HepG2 (cell line): ENCODE data around the gene LCN1. TPM values are rescaled to one million over a fixed set of nuclear protein-coding genes. Genes with fewer than 3 reads are reported as not detected.

Experiments used
- ATAC-seq: fragments of 200-7000 bp; cut with Tn5 transposase; 3 replicates; pipeline ENCODE4 v1.9.1; 2020; ENCODE audit warnings: mild to moderate bottlenecking, moderate library complexity
- BruUV-seq: library from RNA; stranded (reverse); fragments of 400-500 nt; replicated peaks from 2 replicates; lab custom pipeline; 2021; lab: Mats Ljungman, UMichigan
- CTCF ChIA-PET: fragments of 300-600 bp; formaldehyde crosslinking; extraction: SDS; loops from one replicate; lab custom pipeline; 2021; ENCODE audit warnings: low total read pairs, inconsistent platforms, low intra/inter-chr PET ratio; lab: Yijun Ruan, JAX
- POLR2A ChIA-PET: fragments of 350-600 bp; sonication (Branson Sonifier 250); formaldehyde crosslinking; loops from one replicate; lab custom pipeline; 2020; ENCODE audit warnings: antibody characterized with exemption, inconsistent platforms; lab: Yijun Ruan, JAX
- DNase-seq: peaks from one replicate; pipeline ENCODE4 v3.0.0-alpha.2; 2015; ENCODE audit warnings: low spot score
- FAIRE-seq: peaks from 3 replicates; lab custom pipeline; 2011; peaks lifted over from hg19 to GRCh38; lab: Jason Lieb, UNC
- H2AFZ ChIP-seq: one replicate; pipeline ENCODE4 v1.6.1; 2011; ENCODE audit warnings: low read length, inconsistent platforms
- H3K27ac ChIP-seq: fragments of 300-600 bp; 3 replicates; pipeline ENCODE4 v1.8.0; 2011; ENCODE audit warnings: mixed run types, mild to moderate bottlenecking, mixed read lengths, low read length, inconsistent platforms; ENCODE audit not compliant: insufficient read depth; ENCODE audit errors: extremely low read length
- H3K27me3 ChIP-seq, 2 experiments: fragments of 200-600 bp in 1 of 2; 2 replicates in 1 of 2; 3 replicates in 1 of 2; pipeline versions ENCODE4 v1.6.0 to v1.8.0; 2011; ENCODE audit warnings: low read length in 2 of 2, mild to moderate bottlenecking in 2 of 2, moderate library complexity in 2 of 2, inconsistent platforms in 1 of 2; ENCODE audit not compliant: insufficient read depth in 2 of 2, control insufficient read depth in 1 of 2
- H3K36me3 ChIP-seq, 2 experiments: fragments of 200-600 bp in 1 of 2; replicated peaks in 1 of 2; 2 replicates in 1 of 2; 3 replicates in 1 of 2; pipeline versions ENCODE4 v1.5.1 to v1.8.0; 2011; ENCODE audit warnings: low read length in 2 of 2, inconsistent platforms in 1 of 2; ENCODE audit not compliant: insufficient read depth in 2 of 2, control insufficient read depth in 1 of 2
- H3K4me1 ChIP-seq: 2 replicates; pipeline ENCODE4 v1.5.1; 2012; ENCODE audit warnings: low read length, inconsistent platforms; ENCODE audit not compliant: insufficient read depth
- H3K4me2 ChIP-seq: 2 replicates; pipeline ENCODE4 v1.6.0; 2011; ENCODE audit warnings: low read depth, low read length, inconsistent platforms
- H3K4me3 ChIP-seq, 3 experiments: fragments of 200-600 bp in 1 of 3; sonication (generic), shearing (Covaris generic) in 1 of 3; replicated peaks in 1 of 3; 2 replicates each; pipeline ENCODE4 v1.5.1; 2011 to 2016; ENCODE audit warnings: low read length in 3 of 3, inconsistent platforms in 2 of 3, low read depth in 2 of 3, mild to moderate bottlenecking in 2 of 3, control low read depth in 1 of 3, mixed read lengths in 1 of 3; ENCODE audit not compliant: insufficient read depth in 1 of 3
- H3K79me2 ChIP-seq: one replicate; pipeline ENCODE4 v1.6.1; 2011; ENCODE audit warnings: low read length, inconsistent platforms; ENCODE audit not compliant: insufficient read depth
- H3K9ac ChIP-seq: 2 replicates; pipeline ENCODE4 v1.6.0; 2011; ENCODE audit warnings: mild to moderate bottlenecking, low read depth, low read length, inconsistent platforms; ENCODE audit not compliant: insufficient read depth
- H3K9me3 ChIP-seq: 2 replicates; pipeline ENCODE4 v1.5.1; 2012; ENCODE audit warnings: mild to moderate bottlenecking, low read length
- H4K20me1 ChIP-seq: 2 replicates; pipeline ENCODE4 v1.6.0; 2011; ENCODE audit warnings: inconsistent platforms, mild to moderate bottlenecking, low read length, moderate library complexity; ENCODE audit not compliant: insufficient read depth
- KDM1A ChIP-seq: IDR thresholded peaks from 2 replicates; pipeline ENCODE4 v1.6.1; 2016; ENCODE audit warnings: missing compliant biosample characterization
- TCF12 ChIP-seq, 2 experiments: fragments of 450-650 bp in 1 of 2; sonication (generic) in 1 of 2; formaldehyde crosslinking in 1 of 2; IDR thresholded peaks; 2 replicates each; pipeline versions ENCODE4 v1.6.1 to v1.8.0; 2017 to 2022; ENCODE audit warnings: antibody characterized with exemption in 1 of 2, mild to moderate bottlenecking in 1 of 2, missing genetic modification reagents in 1 of 2, moderate library complexity in 1 of 2
- XRCC5 ChIP-seq: fragments of 200-400 bp; formaldehyde crosslinking; optimal IDR thresholded peaks from 2 replicates; pipeline ENCODE3; 2017; ENCODE audit warnings: mild to moderate bottlenecking, low read length
- WGBS: methylation state at CpG from one replicate; pipeline ENCODE4 v1.1.6; 2017; ENCODE audit warnings: low lambda C conversion rate; 5-methylcytosine and 5-hydroxymethylcytosine counted together
- in situ Hi-C: cut with HindIII; loops from 2 replicates; pipeline ENCODE4 v1.10.0; 2017; ENCODE audit warnings: low pct_unique_long_range_greater_than_20kb; ENCODE audit not compliant: extremely low pct_ligation_motif_present
- intact Hi-C: fragments of 100-400 bp; cut with micrococcal nuclease; formaldehyde crosslinking; loops from one replicate; pipeline ENCODE4 v1.10.0; 2022; ENCODE audit not compliant: unreplicated experiment
- polyA plus RNA-seq, 8 experiments: library from polyadenylated mRNA; depleted of rRNA in 3 of 8; stranded (reverse) in 7 of 8; unstranded in 1 of 8; fragments of >200 nt; fragmentation: Illumina TruSeq in 4 of 8; extraction: Trizol in 4 of 8; gene quantifications; 2 replicates each; pipeline versions ENCODE4 v1.2.1 to v1.2.3, GENCODE V29; 2011 to 2016; ENCODE audit warnings: low read depth in 4 of 8, missing spikeins in 1 of 8, mixed read lengths in 1 of 8; ENCODE audit not compliant: insufficient read depth in 1 of 8
- total RNA-seq, 5 experiments: library from RNA; depleted of rRNA; stranded (reverse); fragments of >200 nt; fragmentation: Illumina TruSeq; extraction: Trizol; gene quantifications; 2 replicates each; pipeline ENCODE4 v1.2.3, GENCODE V29; 2016; ENCODE audit warnings: low read depth in 1 of 5
- TF ChIP-seq, protein P1 (sequence below): IDR thresholded peaks from 2 replicates; pipeline ENCODE4 v1.6.1; 2016; ENCODE audit warnings: low read depth, control low read depth

LCN1 gene
- total and polyA plus RNA-seq, 2 of the 13 experiments (the other 11 are each of a cell fraction or from before 2014, with no cell fraction given) = not detected

DNA sequence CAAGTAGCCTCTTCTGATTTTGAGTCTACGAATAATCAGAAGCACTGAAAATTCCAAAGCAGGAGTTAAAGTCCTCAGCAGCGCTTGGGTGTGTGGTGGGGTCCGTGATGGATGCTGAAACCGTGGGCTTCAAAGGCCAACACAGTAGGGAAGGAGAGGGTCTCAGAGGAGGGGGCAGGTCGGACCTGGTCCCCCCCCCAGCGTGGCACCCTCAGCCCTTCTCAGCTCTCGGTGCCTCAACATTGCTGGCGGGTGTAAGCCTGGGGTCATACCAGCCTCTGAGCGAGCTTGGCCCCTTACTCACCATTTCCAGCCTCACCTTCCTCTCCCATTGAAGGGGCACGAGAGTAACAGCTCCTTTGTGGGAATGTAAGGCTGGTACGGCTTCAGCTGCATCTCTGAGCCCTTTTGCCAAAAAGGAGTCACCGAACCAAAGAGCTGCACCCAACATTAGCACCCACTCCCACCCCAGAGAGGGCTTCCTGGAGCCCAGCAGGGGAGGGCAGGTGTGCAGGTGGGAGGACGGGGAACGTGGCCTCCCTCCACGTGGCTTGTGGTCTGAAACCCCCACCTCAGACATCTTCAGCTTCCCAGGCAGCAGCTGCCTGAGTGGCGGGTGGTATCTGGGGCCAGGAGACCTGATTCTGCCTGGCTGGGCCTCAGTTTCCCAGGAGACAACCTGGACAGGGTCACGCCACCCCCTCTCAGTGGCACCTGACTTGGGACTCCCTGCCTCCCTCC, 6.7 kb upstream of the LCN1 start:
- Histone ChIP-seq H3K27me3 (peaks cover 3 to 44% of the 10 kb centered on the region in 2 experiments; a peak in 4 of 5 replicates), H3K79me2 (no peaks in the 10 kb centered on the region), H3K9me3 (no peaks in the 10 kb centered on the region), H3K4me1 (no peaks in the 10 kb centered on the region), H2AFZ (no peak overlapping the region)
- POLR2A ChIA-PET = no interaction called here
- ATAC-seq (no peak), DNase-seq (no peak)
- no peak for TF ChIP-seq KDM1A (CRISPR knock-in tag)
- TF ChIP-seq, protein P1, sequence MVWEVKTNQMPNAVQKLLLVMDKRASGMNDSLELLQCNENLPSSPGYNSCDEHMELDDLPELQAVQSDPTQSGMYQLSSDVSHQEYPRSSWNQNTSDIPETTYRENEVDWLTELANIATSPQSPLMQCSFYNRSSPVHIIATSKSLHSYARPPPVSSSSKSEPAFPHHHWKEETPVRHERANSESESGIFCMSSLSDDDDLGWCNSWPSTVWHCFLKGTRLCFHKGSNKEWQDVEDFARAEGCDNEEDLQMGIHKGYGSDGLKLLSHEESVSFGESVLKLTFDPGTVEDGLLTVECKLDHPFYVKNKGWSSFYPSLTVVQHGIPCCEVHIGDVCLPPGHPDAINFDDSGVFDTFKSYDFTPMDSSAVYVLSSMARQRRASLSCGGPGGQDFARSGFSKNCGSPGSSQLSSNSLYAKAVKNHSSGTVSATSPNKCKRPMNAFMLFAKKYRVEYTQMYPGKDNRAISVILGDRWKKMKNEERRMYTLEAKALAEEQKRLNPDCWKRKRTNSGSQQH (CRISPR knock-in tag) = no peak
- TF ChIP-seq TCF12 (IDR thresholded peaks at IDR 0.05) = no peak
- no peak for TF ChIP-seq TCF12 (CRISPR knock-in tag; IDR thresholded peaks at IDR 0.05)
- no peak for TF ChIP-seq XRCC5
- TF ChIP-seq, all 625 proteins: peak for 0
- no TSS peak for BruUV-seq
- Histone ChIP-seq H3K27ac (no peak overlapping the region), H3K9ac (no peak overlapping the region), H4K20me1 (no peaks in the 10 kb centered on the region), H3K4me2 (no peak overlapping the region), H3K4me3 (no peak overlapping the region), H3K36me3 (no peaks in the 10 kb centered on the region)
- in situ Hi-C loops (no loop called here), intact Hi-C loops (no loop called here)
- CTCF ChIA-PET = no interaction called here
- no peak for FAIRE-seq
- 14% methylated on average over 10 of the region's 17 CpGs for WGBS
